SK-N-SH treated with all-trans-retinoic acid at 6 μM for 48 hours (cell line): ENCODE measurements around the gene EPN2.

Experiments
- ATAC-seq: fragments of 200-7000 bp; cut with Tn5 transposase; 3 replicates; pipeline ENCODE4 v1.9.1; 2020; ENCODE audit warnings: mild to moderate bottlenecking, moderate library complexity
- ARNTL ChIP-seq: fragments of 450-650 bp; formaldehyde crosslinking; IDR thresholded peaks from 2 replicates; pipeline ENCODE4 v1.5.0; 2020; ENCODE audit warnings: low read depth, mild to moderate bottlenecking, moderate library complexity, borderline replicate concordance
- BACH2 ChIP-seq: fragments of 250-450 bp; sonication (Bioruptor Pico); IDR thresholded peaks from 2 replicates; pipeline ENCODE4 v1.9.0; 2021; ENCODE audit warnings: mild to moderate bottlenecking, borderline replicate concordance
- CSDC2 ChIP-seq: fragments of 250-450 bp; sonication (Bioruptor Pico); IDR thresholded peaks from 2 replicates; pipeline ENCODE4 v1.5.0; 2020; ENCODE audit warnings: mild to moderate bottlenecking, moderate library complexity
- ESRRG ChIP-seq: fragments of 250-450 bp; sonication (Bioruptor Pico); IDR thresholded peaks from 2 replicates; pipeline ENCODE4 v1.6.1; 2021; ENCODE audit warnings: mild to moderate bottlenecking
- GLIS3 ChIP-seq: fragments of 250-450 bp; sonication (Bioruptor Pico); IDR thresholded peaks from 2 replicates; pipeline ENCODE4 v1.5.0; 2020; ENCODE audit warnings: mild to moderate bottlenecking, moderate library complexity
- ISL1 ChIP-seq: fragments of 250-450 bp; sonication (Bioruptor Pico); IDR thresholded peaks from 2 replicates; pipeline ENCODE4 v2.1.2; 2022; ENCODE audit warnings: mild to moderate bottlenecking, moderate library complexity
- OSR1 ChIP-seq: fragments of 250-450 bp; sonication (Bioruptor Pico); IDR thresholded peaks from 2 replicates; pipeline ENCODE4 v1.8.0; 2022; ENCODE audit warnings: moderate library complexity, mild to moderate bottlenecking, inconsistent platforms
- PATZ1 ChIP-seq: fragments of 250-450 bp; sonication (Bioruptor Pico); IDR thresholded peaks from 2 replicates; pipeline ENCODE4 v1.8.0; 2020; ENCODE audit warnings: mild to moderate bottlenecking, moderate library complexity, borderline replicate concordance
- PPARA ChIP-seq: fragments of 250-450 bp; sonication (Bioruptor Pico); IDR thresholded peaks from 2 replicates; pipeline ENCODE4 v1.5.0; 2020; ENCODE audit warnings: mild to moderate bottlenecking, borderline replicate concordance
- SNAI2 ChIP-seq: fragments of 250-450 bp; sonication (Bioruptor Pico); IDR thresholded peaks from 2 replicates; pipeline ENCODE4 v1.5.0; 2020; ENCODE audit warnings: mild to moderate bottlenecking, moderate library complexity
- TOX ChIP-seq: fragments of 250-450 bp; sonication (Bioruptor Pico); IDR thresholded peaks from 2 replicates; pipeline ENCODE4 v1.8.0; 2021; ENCODE audit warnings: mild to moderate bottlenecking, moderate library complexity, borderline replicate concordance
- ZC3H10 ChIP-seq: fragments of 250-450 bp; sonication (Bioruptor Pico); IDR thresholded peaks from 2 replicates; pipeline ENCODE4 v1.5.1; 2021; ENCODE audit warnings: mild to moderate bottlenecking, moderate library complexity
- ZFP3 ChIP-seq: fragments of 250-450 bp; sonication (Bioruptor Pico); IDR thresholded peaks from 2 replicates; pipeline ENCODE4 v1.5.0; 2020; ENCODE audit warnings: mild to moderate bottlenecking, moderate library complexity
- ZFP30 ChIP-seq: fragments of 450-650 bp; formaldehyde crosslinking; IDR thresholded peaks from 2 replicates; pipeline ENCODE4 v1.5.0; 2022; ENCODE audit warnings: mild to moderate bottlenecking, moderate library complexity
- ZNF565 ChIP-seq: fragments of 450-650 bp; formaldehyde crosslinking; conservative IDR thresholded peaks from 2 replicates; pipeline ENCODE4 v1.5.0; 2020; ENCODE audit warnings: low read depth, mild to moderate bottlenecking, moderate library complexity
- ZNF70 ChIP-seq: fragments of 450-650 bp; formaldehyde crosslinking; IDR thresholded peaks from 2 replicates; pipeline ENCODE4 v1.5.0; 2020; ENCODE audit warnings: mild to moderate bottlenecking, moderate library complexity
- ZNF8 ChIP-seq: fragments of 450-650 bp; formaldehyde crosslinking; IDR thresholded peaks from 2 replicates; pipeline ENCODE4 v1.5.0; 2020; ENCODE audit warnings: mild to moderate bottlenecking, moderate library complexity
- TF ChIP-seq, protein P1 (sequence below): fragments of 250-450 bp; sonication (Bioruptor Pico); IDR thresholded peaks from 2 replicates; pipeline ENCODE4 v1.8.0; 2021; ENCODE audit warnings: low read depth, mild to moderate bottlenecking, moderate library complexity, borderline replicate concordance
- TF ChIP-seq, protein P2 (sequence below): fragments of 250-450 bp; sonication (Bioruptor Pico); IDR thresholded peaks from 2 replicates; pipeline ENCODE4 v1.5.1; 2021; ENCODE audit warnings: mild to moderate bottlenecking, moderate library complexity

The EPN2 gene

DNA sequence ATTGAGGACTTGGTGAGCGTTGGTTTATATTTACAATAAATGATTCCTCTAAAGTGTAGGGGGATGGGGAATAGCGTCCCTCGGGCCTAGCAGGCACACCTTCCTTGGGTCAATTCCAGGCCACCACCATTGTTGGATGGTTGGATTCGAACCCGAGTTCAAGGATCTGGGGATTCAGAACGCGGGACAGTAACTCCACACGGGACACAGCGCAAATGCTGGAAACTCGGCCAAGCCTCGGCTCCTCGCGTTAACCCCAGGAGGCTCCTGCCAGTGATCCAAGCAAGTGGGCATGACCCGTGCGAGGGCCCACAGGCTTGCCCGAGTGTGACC lies 124.7 kb downstream of the EPN2 start:
- no peak for TF ChIP-seq ZFP30
- no peak for TF ChIP-seq ZC3H10 (CRISPR knock-in tag)
- TF ChIP-seq OSR1 (CRISPR knock-in tag) = no peak
- no peak for TF ChIP-seq TOX (CRISPR knock-in tag)
- no peak for TF ChIP-seq BACH2 (CRISPR knock-in tag)
- TF ChIP-seq, protein P1, sequence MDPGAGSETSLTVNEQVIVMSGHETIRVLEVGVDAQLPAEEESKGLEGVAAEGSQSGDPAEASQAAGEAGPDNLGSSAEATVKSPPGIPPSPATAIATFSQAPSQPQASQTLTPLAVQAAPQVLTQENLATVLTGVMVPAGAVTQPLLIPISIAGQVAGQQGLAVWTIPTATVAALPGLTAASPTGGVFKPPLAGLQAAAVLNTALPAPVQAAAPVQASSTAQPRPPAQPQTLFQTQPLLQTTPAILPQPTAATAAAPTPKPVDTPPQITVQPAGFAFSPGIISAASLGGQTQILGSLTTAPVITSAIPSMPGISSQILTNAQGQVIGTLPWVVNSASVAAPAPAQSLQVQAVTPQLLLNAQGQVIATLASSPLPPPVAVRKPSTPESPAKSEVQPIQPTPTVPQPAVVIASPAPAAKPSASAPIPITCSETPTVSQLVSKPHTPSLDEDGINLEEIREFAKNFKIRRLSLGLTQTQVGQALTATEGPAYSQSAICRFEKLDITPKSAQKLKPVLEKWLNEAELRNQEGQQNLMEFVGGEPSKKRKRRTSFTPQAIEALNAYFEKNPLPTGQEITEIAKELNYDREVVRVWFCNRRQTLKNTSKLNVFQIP = no peak
- TF ChIP-seq CSDC2 (CRISPR knock-in tag) = no peak
- TF ChIP-seq PPARA = no peak
- TF ChIP-seq, protein P2, sequence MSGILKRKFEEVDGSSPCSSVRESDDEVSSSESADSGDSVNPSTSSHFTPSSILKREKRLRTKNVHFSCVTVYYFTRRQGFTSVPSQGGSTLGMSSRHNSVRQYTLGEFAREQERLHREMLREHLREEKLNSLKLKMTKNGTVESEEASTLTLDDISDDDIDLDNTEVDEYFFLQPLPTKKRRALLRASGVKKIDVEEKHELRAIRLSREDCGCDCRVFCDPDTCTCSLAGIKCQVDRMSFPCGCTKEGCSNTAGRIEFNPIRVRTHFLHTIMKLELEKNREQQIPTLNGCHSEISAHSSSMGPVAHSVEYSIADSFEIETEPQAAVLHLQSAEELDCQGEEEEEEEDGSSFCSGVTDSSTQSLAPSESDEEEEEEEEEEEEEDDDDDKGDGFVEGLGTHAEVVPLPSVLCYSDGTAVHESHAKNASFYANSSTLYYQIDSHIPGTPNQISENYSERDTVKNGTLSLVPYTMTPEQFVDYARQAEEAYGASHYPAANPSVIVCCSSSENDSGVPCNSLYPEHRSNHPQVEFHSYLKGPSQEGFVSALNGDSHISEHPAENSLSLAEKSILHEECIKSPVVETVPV = no peak
- TF ChIP-seq ESRRG = no peak
- no peak for ATAC-seq

GRCh38 chr17:19362277-19363113 lies 125.3 kb downstream of the EPN2 start, which contains the start of gene B9D1:
TSS of gene B9D1 (minus strand) at chr17:19362723. CDS start at chr17:19362569, 154 bp downstream.
- peak; percentile 93 for ATAC-seq
- TF ChIP-seq ESRRG = no peak
- peak; percentile 60; the same call in 1 of the 2 replicates for TF ChIP-seq PATZ1 (CRISPR knock-in tag)

DNA sequence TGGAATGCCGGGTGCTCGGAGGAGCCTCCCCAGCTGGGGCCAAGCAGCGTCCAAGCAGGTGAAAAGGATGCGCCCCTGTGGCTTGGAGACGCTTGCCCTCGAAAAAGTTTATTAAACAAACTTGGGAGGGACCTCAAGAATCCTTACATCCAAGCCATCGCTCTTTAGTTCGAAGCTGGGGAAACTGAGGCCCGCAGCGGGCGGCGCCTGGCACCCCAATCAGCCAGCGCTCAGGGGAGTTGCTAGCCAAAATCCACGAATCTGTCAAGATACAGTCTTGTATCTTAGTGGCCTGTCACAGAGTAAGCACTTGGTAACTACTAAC lies 125.9 kb downstream of the EPN2 start:
- no peak for TF ChIP-seq ZNF565 (CRISPR knock-in tag)
- TF ChIP-seq ARNTL (CRISPR knock-in tag) = no peak
- TF ChIP-seq SNAI2 = no peak
- TF ChIP-seq TOX (CRISPR knock-in tag) = no peak
- no peak for TF ChIP-seq ESRRG
- no peak for TF ChIP-seq ZNF70 (CRISPR knock-in tag)
- no peak for TF ChIP-seq ISL1 (CRISPR knock-in tag)
- TF ChIP-seq ZC3H10 (CRISPR knock-in tag) = no peak
- no peak for TF ChIP-seq ZFP3 (CRISPR knock-in tag)
- ATAC-seq = no peak

- ATAC-seq = no peak
- TF ChIP-seq ZNF70 (CRISPR knock-in tag) (no peak), ZFP30 (no peak), GLIS3 (CRISPR knock-in tag) (no peak), ZNF565 (CRISPR knock-in tag) (no peak), PATZ1 (CRISPR knock-in tag) (no peak), ZNF8 (CRISPR knock-in tag) (no peak)
Observed at GRCh38 chr17:19363460-19364035, 126.4 kb downstream of the EPN2 start.
